ENCODE data around the gene BACH2.
"Not testable (repeated sequence)": the region's sequence is repeated elsewhere in the genome, so short reads cannot be mapped to it uniquely, and the experiment has no call there.

The BACH2 gene

DNA sequence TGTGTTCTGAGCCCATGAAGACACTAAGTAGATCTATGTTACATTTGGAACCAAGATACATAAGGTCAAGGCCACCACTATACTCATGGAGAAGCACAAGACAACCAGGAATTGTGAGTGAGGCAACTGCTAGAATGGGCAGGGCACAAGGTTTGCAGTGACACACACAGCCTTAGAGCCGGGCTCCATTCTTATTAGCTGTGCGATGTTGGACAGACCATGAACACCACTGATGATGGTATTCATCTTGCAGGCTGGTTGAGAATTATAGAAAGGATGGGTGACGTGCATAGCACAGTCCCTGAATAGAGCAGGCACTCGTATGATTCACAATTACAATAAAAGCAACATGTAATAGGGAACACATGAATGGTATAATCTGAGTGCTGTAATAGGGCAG is 229.9 kb downstream of the BACH2 start:
- no peak for DNase-seq (ENCODE audit: low read depth in 2 of 2)

GRCh38 chr6:90065173-90065572 is 231.5 kb downstream of the BACH2 start:
- no peak for DNase-seq (ENCODE audit: low read depth in 2 of 2)

DNA sequence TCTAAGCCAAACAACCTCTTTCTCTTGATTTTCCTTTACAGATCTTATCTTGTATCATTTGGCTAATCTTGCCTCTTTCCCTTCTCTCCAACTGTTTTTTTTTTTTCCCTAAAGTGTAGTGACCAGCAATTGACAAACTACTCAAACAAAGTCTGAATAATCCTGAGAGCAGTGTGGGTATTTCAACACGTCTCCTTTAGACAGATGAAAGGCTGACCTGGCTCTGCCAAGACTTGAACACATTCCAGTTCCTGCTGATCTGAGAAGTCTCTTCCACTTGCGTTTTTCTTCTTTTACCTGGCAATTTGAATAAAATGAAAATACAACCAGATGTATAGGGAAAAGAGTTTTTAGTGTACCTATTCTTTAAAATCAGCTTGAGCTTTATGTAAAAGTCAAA is 234.0 kb downstream of the BACH2 start:
- no peak for DNase-seq (ENCODE audit: low read depth in 2 of 2)

DNA sequence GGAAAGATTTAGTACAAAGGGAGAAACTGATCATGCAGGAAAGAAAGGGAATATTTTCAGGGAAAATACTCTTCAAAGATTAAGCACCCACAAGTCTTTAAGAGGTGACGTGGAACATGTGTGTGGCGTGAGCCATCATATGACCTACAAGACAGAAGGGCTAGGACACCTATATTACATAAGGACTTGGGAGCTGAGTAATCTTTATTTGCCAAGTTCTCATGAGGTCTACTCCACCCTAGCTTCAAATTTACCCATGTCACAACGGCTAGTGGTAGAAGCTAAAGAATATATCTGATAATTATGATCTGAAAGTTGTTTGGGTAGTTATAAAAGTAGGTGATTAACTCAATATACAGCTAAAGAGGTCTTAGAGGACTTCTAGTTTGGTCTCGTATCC is 234.6 kb downstream of the BACH2 start:
- no peak for DNase-seq (ENCODE audit: low read depth in 2 of 2)

DNA sequence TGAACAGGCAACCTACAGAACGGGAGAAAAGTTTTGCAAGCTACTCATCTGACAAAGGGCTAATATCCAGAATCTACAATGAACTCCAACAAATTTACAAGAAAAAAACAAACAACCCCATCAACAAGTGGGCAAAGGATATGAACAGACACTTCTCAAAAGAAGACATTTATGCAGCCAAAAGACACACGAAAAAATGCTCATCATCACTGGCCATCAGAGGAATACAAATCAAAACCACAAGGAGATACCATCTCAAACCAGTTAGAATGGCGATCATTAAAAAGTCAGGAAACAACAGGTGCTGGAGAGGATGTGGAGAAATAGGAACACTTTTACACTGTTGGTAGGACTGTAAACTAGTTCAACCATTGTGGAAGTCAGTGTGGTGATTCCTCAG is 237.5 kb downstream of the BACH2 start:
- DNase-seq (ENCODE audit: low read depth in 2 of 2) = not testable (repeated sequence)

- not testable (repeated sequence) for DNase-seq (ENCODE audit: low read depth in 2 of 2)
Measured at GRCh38 chr6:90055924-90056323, 240.7 kb downstream of the BACH2 start.

GRCh38 chr6:90054193-90054592 is 242.4 kb downstream of the BACH2 start:
- DNase-seq (ENCODE audit: low read depth in 2 of 2) = not testable (repeated sequence)

GRCh38 chr6:90053614-90054013 is 243.0 kb downstream of the BACH2 start:
- no peak for DNase-seq (ENCODE audit: low read depth in 2 of 2)

DNA sequence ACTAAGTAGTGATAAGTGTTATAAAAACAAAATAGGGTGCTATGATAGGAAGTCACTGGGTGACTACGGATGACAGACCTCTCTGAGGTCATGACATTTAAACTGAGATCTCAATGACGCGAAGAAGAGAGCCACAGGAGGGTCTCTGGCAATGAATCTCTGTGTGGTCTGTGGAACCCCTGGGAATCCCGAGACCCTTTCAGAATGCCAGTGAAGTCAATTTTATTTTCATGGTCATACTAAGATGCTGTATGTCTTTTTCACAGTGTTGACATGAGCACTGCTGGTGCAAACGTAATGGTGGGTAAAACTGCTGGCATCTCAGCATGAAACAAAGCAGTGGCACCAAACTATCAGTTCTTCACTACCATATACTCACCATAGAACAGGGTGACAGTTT is 247.3 kb downstream of the BACH2 start:
- no peak for DNase-seq (ENCODE audit: low read depth in 2 of 2)

- no peak for DNase-seq (ENCODE audit: low read depth in 2 of 2)
Measured at GRCh38 chr6:90048206-90048967, 248.3 kb downstream of the BACH2 start.

- DNase-seq (ENCODE audit: low read depth in 2 of 2) = no peak
Measured at GRCh38 chr6:90045535-90045934, 251.1 kb downstream of the BACH2 start.

DNA sequence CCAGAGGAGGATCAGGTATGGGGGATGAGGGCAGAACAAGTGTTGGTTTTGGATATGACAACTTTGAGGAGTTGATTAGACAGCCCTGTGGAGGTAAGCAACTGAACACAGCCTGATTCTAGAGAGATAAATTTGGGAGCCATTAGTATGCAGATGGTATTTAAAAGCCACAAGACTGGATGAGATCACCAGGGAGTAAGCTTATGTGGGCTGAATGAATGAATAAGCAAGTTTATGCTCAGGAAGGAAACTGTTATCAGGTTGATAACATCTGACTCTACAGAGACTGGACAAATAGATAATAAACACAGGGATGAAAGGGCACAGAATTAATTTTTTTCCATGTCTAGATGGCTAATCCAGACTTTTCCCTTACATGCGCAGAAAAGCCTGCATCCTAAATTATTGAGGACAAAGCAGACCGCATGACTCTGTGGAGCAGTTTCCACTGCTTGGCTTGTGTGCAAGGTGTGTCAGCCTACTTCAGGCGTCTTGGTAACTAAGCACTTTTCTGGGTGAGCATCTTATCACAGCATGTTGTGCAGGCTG is 251.7 kb downstream of the BACH2 start:
- DNase-seq (ENCODE audit: low read depth in 2 of 2) = no peak

- DNase-seq (ENCODE audit: low read depth in 2 of 2) = no peak
Measured at GRCh38 chr6:90044182-90044832, 252.3 kb downstream of the BACH2 start.

DNA sequence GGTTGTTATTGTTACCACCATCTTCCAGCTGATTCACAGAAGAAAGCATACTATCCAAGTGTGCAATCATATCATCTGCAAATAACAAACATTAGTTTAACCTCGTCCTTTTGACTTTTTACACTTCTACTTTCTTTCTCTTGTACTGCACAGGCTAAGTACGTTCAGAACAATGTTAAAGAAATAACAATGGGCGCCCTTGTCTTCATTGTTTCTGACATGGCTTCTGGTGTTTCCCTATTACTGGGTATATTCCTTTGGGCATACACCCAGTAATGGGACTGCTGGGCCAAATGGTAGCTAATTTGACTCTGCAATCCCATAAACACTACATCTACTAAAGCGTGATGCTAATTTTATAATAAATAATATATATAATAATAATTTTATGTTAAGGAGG is 255.7 kb downstream of the BACH2 start:
- no peak for DNase-seq (ENCODE audit: low read depth in 2 of 2)

DNA sequence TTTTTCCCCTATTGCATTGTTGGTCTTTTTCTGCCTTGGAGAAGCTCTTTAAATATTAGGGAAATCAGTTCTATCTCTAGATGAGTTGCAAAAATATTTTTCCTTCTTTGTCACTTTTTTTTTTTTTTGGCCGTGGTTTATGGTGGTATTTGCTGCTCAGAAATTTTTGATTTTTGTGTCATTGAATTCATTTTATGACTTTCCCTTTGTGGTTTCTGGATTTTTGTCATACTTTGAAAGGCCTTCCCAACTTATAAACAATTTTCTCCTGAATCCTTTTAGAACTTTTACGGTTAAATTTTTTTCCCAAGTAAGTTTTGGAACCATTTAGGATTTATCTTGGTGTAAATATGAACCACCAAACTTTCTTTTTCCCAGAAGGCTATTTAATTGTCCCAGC is 256.7 kb downstream of the BACH2 start:
- no peak for DNase-seq (ENCODE audit: low read depth in 2 of 2)

DNA sequence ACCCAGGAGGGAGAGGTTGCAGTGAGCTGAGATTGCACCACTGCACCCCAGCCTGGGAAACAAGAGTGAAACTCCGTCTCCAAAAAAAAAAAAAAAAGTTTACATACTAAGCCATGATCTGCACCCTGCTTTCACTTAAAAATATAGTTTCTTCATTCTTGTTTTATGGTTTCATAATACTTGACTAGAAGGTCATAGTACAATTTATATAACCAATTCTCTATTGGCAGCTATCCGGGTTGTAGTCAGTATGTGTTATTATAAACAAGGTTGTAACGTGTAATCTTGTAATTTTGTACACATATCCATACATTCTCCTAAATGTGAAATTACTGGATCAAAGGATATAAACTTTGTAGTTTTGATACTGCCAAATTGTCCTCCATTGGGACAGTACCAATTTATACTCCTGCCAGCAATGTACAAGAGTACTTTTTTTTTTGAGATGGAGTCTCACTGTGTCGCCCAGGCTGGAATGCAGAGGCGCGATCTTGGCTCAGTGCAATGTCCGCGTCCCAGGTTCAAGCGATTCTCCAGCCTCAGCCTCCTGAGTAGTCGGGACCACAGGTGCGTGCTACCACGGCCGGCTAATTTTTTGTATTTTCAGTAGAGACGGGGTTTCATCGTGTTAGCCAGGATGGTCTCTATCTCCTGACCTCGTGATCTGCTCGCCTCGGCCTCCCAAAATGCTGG is 257.5 kb downstream of the BACH2 start:
- DNase-seq (ENCODE audit: low read depth in 2 of 2) = no peak

DNA sequence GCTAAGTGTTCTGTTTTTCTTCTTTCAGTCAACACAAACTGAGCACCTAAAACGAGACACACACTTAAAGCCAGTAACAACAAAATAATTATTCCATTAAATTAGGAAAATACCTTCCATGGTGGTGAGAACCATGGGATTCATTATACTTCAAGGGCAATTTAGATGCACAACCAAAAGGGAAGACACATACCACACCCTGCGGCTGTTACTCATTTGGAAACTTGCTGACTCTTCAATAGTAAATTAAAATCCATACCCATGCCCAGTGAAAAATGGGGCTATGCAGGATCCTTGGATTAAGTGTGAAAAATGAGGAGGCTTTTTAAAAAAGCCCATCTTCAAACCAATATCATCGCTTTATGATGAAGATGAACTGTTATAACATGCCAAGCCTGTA is 259.7 kb downstream of the BACH2 start:
- DNase-seq (ENCODE audit: low read depth in 2 of 2) = no peak

GRCh38 chr6:90035047-90035723 is 261.5 kb downstream of the BACH2 start:
- DNase-seq (ENCODE audit: low read depth in 2 of 2) = no peak

- DNase-seq (ENCODE audit: low read depth in 2 of 2) = no peak
Measured at GRCh38 chr6:90033746-90034271, 262.8 kb downstream of the BACH2 start.

- DNase-seq (ENCODE audit: low read depth in 2 of 2) = not testable (repeated sequence)
Measured at GRCh38 chr6:90032489-90033212, 264.0 kb downstream of the BACH2 start.

DNA sequence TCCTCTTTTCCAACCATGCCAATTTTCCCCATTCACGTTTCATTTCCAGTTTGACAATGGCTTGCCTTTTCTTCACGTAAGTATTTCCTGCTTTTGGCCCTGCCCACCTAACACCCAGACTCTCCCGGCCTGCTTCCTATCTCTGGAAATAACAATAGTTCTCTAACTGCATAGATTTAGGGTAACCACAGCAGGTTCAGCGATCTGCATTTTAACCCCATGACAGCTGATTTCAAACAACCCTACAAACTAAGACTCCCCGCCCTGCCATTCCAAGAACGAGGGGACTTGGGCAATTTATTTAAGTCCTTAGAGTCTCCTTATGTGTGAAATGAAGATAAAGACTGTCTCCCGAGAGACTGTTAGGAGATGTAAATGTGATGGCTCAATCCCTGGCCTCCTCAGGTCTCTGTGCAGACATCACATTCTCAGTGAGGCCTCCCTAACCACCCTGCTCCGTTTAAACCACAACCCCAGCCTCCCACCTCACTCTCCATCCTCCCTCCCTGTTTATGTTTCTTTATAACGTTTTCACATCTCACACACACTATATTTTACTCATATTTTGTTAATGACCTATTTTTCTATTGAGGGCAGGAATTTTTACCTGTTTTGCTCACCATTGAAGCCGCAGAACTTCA is 267.5 kb downstream of the BACH2 start:
- DNase-seq (ENCODE audit: low read depth in 2 of 2) = no peak

Data from activated CD8-positive, alpha-beta memory T cell treated with anti-CD3 and anti-CD28 coated beads for 4 hours (primary cell).